ENCODE measurements around the gene OSBPL8. TPM values are rescaled to one million over a fixed set of nuclear protein-coding genes. Genes with fewer than 3 reads are reported as not detected.

OSBPL8 gene
- total RNA-seq, 2 experiments from 2014 or later, result 25.0 to 61.3 TPM

- Histone ChIP-seq H3K36me3 (ENCODE audit: insufficient read depth, low read length) (no peaks in the 10 kb centered on the region), H4K20me1 (ENCODE audit: insufficient read depth, low read length) (no peaks in the 10 kb centered on the region), H2AFZ (ENCODE audit: low read length) (peak overlapping the region; percentile 56), H3K4me2 (ENCODE audit: low read length) (no peak overlapping the region), H3K4me1 (ENCODE audit: insufficient read depth, low read length, poor library complexity, severe bottlenecking) (peaks cover 15% of the 10 kb centered on the region), H3K4me3 (ENCODE audit: low read depth, low read length, poor library complexity, severe bottlenecking) (no peak overlapping the region), H3K27ac (ENCODE audit: low read depth, low read length, poor library complexity, severe bottlenecking) (no peak overlapping the region), H3K9me3 (ENCODE audit: low read length) (no peaks in the 10 kb centered on the region), H3K79me2 (ENCODE audit: insufficient read depth, low read depth, low read length) (peaks cover 21% of the 10 kb centered on the region), H3K9me2 (ENCODE audit: insufficient read depth, low read length) (no peaks in the 10 kb centered on the region)
- intact Hi-C loops (cut with micrococcal nuclease; ENCODE audit: unreplicated experiment), result no loop called here
- no peak for DNase-seq (ENCODE audit: low spot score)
- POLR2A ChIA-PET, result interaction anchor here (0.9 kb wide), 1 partner anchor 8 kb away, joined by 3 read pairs; no protein-coding TSS in a partner anchor
- TF ChIP-seq, protein P1, sequence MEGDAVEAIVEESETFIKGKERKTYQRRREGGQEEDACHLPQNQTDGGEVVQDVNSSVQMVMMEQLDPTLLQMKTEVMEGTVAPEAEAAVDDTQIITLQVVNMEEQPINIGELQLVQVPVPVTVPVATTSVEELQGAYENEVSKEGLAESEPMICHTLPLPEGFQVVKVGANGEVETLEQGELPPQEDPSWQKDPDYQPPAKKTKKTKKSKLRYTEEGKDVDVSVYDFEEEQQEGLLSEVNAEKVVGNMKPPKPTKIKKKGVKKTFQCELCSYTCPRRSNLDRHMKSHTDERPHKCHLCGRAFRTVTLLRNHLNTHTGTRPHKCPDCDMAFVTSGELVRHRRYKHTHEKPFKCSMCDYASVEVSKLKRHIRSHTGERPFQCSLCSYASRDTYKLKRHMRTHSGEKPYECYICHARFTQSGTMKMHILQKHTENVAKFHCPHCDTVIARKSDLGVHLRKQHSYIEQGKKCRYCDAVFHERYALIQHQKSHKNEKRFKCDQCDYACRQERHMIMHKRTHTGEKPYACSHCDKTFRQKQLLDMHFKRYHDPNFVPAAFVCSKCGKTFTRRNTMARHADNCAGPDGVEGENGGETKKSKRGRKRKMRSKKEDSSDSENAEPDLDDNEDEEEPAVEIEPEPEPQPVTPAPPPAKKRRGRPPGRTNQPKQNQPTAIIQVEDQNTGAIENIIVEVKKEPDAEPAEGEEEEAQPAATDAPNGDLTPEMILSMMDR (conservative IDR thresholded peaks at IDR 0.05; ENCODE audit: low read length), result no peak
- no peak for TF ChIP-seq EZH2phosphoT487 (IDR thresholded peaks at IDR 0.05; ENCODE audit: borderline replicate concordance, low read depth, low read length)
- no TSS peak for BruUV-seq (replicated peaks)
- CTCF ChIA-PET (ENCODE audit: unreplicated experiment), result no interaction called here
Measured at GRCh38 chr12:76562130-76562529, 2.6 kb upstream of the OSBPL8 start.

DNA sequence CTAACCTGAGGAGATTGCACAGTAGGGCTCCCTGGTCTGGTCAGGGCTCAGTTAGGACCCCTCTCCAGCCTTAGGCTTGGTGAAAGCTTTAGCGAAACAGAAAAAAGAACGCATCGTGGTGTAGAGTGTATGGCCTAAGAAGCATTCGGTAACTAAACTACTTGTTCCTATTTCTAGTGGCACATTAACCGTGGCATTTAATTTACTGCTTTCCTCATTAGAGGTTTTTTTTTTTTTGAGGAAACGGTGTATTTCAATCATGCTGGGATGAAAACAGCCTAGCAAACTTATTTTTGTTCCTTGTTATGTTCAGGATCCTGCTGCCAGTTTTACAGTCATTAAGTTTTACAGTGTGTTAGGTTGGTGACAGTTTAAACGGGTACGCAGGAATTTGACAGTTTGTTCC lies 518 bp upstream of the OSBPL8 start:
- H3K79me2 ChIP-seq (ENCODE audit: insufficient read depth, low read depth, low read length), result peaks cover 41% of the 10 kb centered on the region

More for the DNA sequence above, 518 bp upstream of the OSBPL8 start:
- H3K27ac ChIP-seq (ENCODE audit: low read depth, low read length, poor library complexity, severe bottlenecking), result peak overlapping the region; percentile 50
- H3K4me1 ChIP-seq (ENCODE audit: insufficient read depth, low read length, poor library complexity, severe bottlenecking), result peaks cover 35% of the 10 kb centered on the region
- peak overlapping the region; percentile 97 for H2AFZ ChIP-seq (ENCODE audit: low read length)
- H3K9me2 ChIP-seq (ENCODE audit: insufficient read depth, low read length), result no peaks in the 10 kb centered on the region
- H3K9me3 ChIP-seq (ENCODE audit: low read length), result no peaks in the 10 kb centered on the region
- peak overlapping the region; percentile 96 for H3K4me2 ChIP-seq (ENCODE audit: low read length)
- BruUV-seq (replicated peaks), result no TSS peak
- ChIA-PET POLR2A (interaction anchor here (0.6 to 1.5 kb wide), 10 partner anchors 9 to 1088 kb away, joined by 3 to 8 read pairs (median 4); partner anchors contain the start of gene BBS10), CTCF (ENCODE audit: unreplicated experiment) (no interaction called here)
- intact Hi-C loops (cut with micrococcal nuclease; ENCODE audit: unreplicated experiment), result no loop called here
- peak overlapping the region; percentile 100 for H3K4me3 ChIP-seq (ENCODE audit: low read depth, low read length, poor library complexity, severe bottlenecking)
- TF ChIP-seq, protein P1 (conservative IDR thresholded peaks at IDR 0.05; ENCODE audit: low read length), result no peak
- no peak for TF ChIP-seq EZH2phosphoT487 (IDR thresholded peaks at IDR 0.05; ENCODE audit: borderline replicate concordance, low read depth, low read length)
- H3K36me3 ChIP-seq (ENCODE audit: insufficient read depth, low read length), result no peaks in the 10 kb centered on the region
- no peaks in the 10 kb centered on the region for H4K20me1 ChIP-seq (ENCODE audit: insufficient read depth, low read length)
- no peak for DNase-seq (ENCODE audit: low spot score)
